Fibroblast of skin of right biceps (primary cell): ENCODE measurements around the gene HPCAL4.

ENCODE experiments used
- DNase-seq: peaks from one replicate; pipeline ENCODE4 v3.0.0-alpha.2; 2013

The HPCAL4 gene

GRCh38 chr1:39700348-39700747 lies 9.1 kb upstream of the HPCAL4 start:
- DNase-seq = no peak

GRCh38 chr1:39699419-39699818 lies 8.2 kb upstream of the HPCAL4 start:
- no peak for DNase-seq

- no peak for DNase-seq
These were observed 7.3 kb upstream of the HPCAL4 start for GRCh38 chr1:39698568-39698967.

- no peak for DNase-seq
These were observed 5.2 kb upstream of the HPCAL4 start for GRCh38 chr1:39696448-39696847.

GRCh38 chr1:39695016-39695415 lies 3.8 kb upstream of the HPCAL4 start:
- no peak for DNase-seq

GRCh38 chr1:39694026-39694425 lies 2.8 kb upstream of the HPCAL4 start:
- no peak for DNase-seq

- DNase-seq = no peak
These were observed 1.2 kb upstream of the HPCAL4 start for GRCh38 chr1:39692152-39693074.

GRCh38 chr1:39690794-39691382 lies 345 bp downstream of the HPCAL4 start:
- no peak for DNase-seq

GRCh38 chr1:39690225-39690624 lies 1.0 kb downstream of the HPCAL4 start:
- DNase-seq = no peak

GRCh38 chr1:39689635-39690034 lies 1.6 kb downstream of the HPCAL4 start:
- no peak for DNase-seq

GRCh38 chr1:39689214-39689613 lies 2.0 kb downstream of the HPCAL4 start:
- no peak for DNase-seq

GRCh38 chr1:39688706-39689105 lies 2.5 kb downstream of the HPCAL4 start:
- no peak for DNase-seq

- DNase-seq = no peak
These were observed 4.0 kb downstream of the HPCAL4 start for GRCh38 chr1:39687243-39687642.

GRCh38 chr1:39685071-39685470 lies 6.2 kb downstream of the HPCAL4 start:
- no peak for DNase-seq

- DNase-seq = no peak
These were observed 6.9 kb downstream of the HPCAL4 start for GRCh38 chr1:39684313-39684664.

GRCh38 chr1:39683591-39684312 lies 7.5 kb downstream of the HPCAL4 start:
- DNase-seq = no peak

GRCh38 chr1:39681999-39682398 lies 9.2 kb downstream of the HPCAL4 start:
- DNase-seq = no peak

- no peak for DNase-seq
These were observed 9.9 kb downstream of the HPCAL4 start for GRCh38 chr1:39681294-39681693.

- DNase-seq = no peak
These were observed 10.5 kb downstream of the HPCAL4 start for GRCh38 chr1:39680751-39681150.

- DNase-seq = no peak
These were observed 11.4 kb downstream of the HPCAL4 start for GRCh38 chr1:39679821-39680220.

GRCh38 chr1:39678889-39679288 lies 12.3 kb downstream of the HPCAL4 start:
- DNase-seq = no peak

GRCh38 chr1:39677645-39678044 lies 13.6 kb downstream of the HPCAL4 start:
- no peak for DNase-seq

- DNase-seq = no peak
These were observed 14.2 kb downstream of the HPCAL4 start for GRCh38 chr1:39676948-39677548.
